HUES64 (cell line): Measurements from ENCODE around the gene MIB2. TPM values are rescaled to one million over a fixed set of nuclear protein-coding genes. Genes with fewer than 3 reads are reported as not detected.
A peak's percentile ranks its signal among the peaks of the same experiment; 100 is the strongest.

ENCODE experiments used
- H3K27ac ChIP-seq: 2 replicates; pipeline ENCODE4 v1.7.0; 2013; ENCODE audit warnings: low read depth, low read length, inconsistent platforms
- H3K27me3 ChIP-seq: 2 replicates; pipeline ENCODE4 v1.6.1; 2013; ENCODE audit warnings: mild to moderate bottlenecking, low read length; ENCODE audit not compliant: insufficient read depth
- H3K36me3 ChIP-seq: 2 replicates; pipeline ENCODE4 v1.6.1; 2013; ENCODE audit warnings: mild to moderate bottlenecking, low read length; ENCODE audit not compliant: insufficient read depth
- H3K4me1 ChIP-seq: 2 replicates; pipeline ENCODE4 v1.6.1; 2013; ENCODE audit warnings: mild to moderate bottlenecking, low read length, moderate library complexity; ENCODE audit not compliant: insufficient read depth
- H3K4me3 ChIP-seq: 2 replicates; pipeline ENCODE4 v1.5.1; 2013; ENCODE audit warnings: mild to moderate bottlenecking, low read length, moderate library complexity
- H3K9ac ChIP-seq: 2 replicates; pipeline ENCODE4 v1.6.1; 2013; ENCODE audit warnings: mild to moderate bottlenecking, low read depth, low read length
- H3K9me3 ChIP-seq: 2 replicates; pipeline ENCODE4 v1.6.1; 2013; ENCODE audit warnings: low read depth, low read length; ENCODE audit not compliant: insufficient read depth
- WGBS: fragments of 150-250, 120-280 bp; methylation state at CpG from one replicate; pipeline ENCODE4 v1.1.7; 2013; ENCODE audit warnings: missing lambda C conversion rate; 5-methylcytosine and 5-hydroxymethylcytosine counted together
- polyA plus RNA-seq, 2 experiments: library from polyadenylated mRNA; stranded (reverse); fragments of 50-300 nt; gene quantifications; one replicate each; pipeline ENCODE4 v1.2.3, GENCODE V29; 2013

The MIB2 gene
- 19.2 TPM for polyA plus RNA-seq (2013, experiment 1 of 2)
- 21.4 TPM for polyA plus RNA-seq (2013, experiment 2 of 2)

GRCh38 chr1:1615256-1616044 is at the start of gene MIB2:
MIB2 (plus strand) TSS chr1:1615500; CDS start chr1:1623453, 7,953 bp downstream.
- peak within 1 kb of the TSS; percentile 100 for H3K27ac ChIP-seq
- H3K4me3 ChIP-seq, result peak within 1 kb of the TSS; percentile 99
- H3K27me3 ChIP-seq, result no peaks in the 10 kb centered on the region
- peaks cover 4% of the 10 kb centered on the region; the same call in 1 of the 2 replicates for H3K36me3 ChIP-seq
- no peaks in the 10 kb centered on the region for H3K9me3 ChIP-seq
- H3K9ac ChIP-seq, result peak within 1 kb of the TSS; percentile 100
- under 1% methylated on average over 107 of the region's 107 CpGs for WGBS
- H3K4me1 ChIP-seq, result peaks cover 6% of the 10 kb centered on the region; the same call in 1 of the 2 replicates

GRCh38 chr1:1567152-1567875 is 48.0 kb upstream of the MIB2 start:
- Histone ChIP-seq H3K9ac (no peak overlapping the region), H3K4me1 (0 out of 2 replicates have a peak, but pooled peaks cover 4% of the 10 kb centered on the region), H3K4me3 (no peak overlapping the region), H3K9me3 (no peaks in the 10 kb centered on the region), H3K27me3 (no peaks in the 10 kb centered on the region), H3K36me3 (peaks cover 60% of the 10 kb centered on the region), H3K27ac (no peak overlapping the region; the same call in 1 of the 2 replicates)
- 95% methylated on average over 31 of the region's 31 CpGs for WGBS

- Histone ChIP-seq H3K9ac (peak overlapping the region; percentile 59), H3K27ac (peak overlapping the region; percentile 90; the same call in 1 of the 2 replicates), H3K27me3 (no peaks in the 10 kb centered on the region), H3K4me1 (0 out of 2 replicates have a peak, but pooled peaks cover 4% of the 10 kb centered on the region), H3K4me3 (no peak overlapping the region), H3K36me3 (peaks cover 58% of the 10 kb centered on the region), H3K9me3 (no peaks in the 10 kb centered on the region)
- WGBS, result 66% methylated on average over 10 of the region's 10 CpGs
Measured at GRCh38 chr1:1567891-1568291, 47.4 kb upstream of the MIB2 start.

GRCh38 chr1:1569341-1569740 is 46.0 kb upstream of the MIB2 start:
- peak overlapping the region; percentile 16; the same call in 1 of the 2 replicates for H3K27ac ChIP-seq
- H3K36me3 ChIP-seq, result peaks cover 45% of the 10 kb centered on the region
- 0 out of 2 replicates have a peak, but pooled peaks cover 4% of the 10 kb centered on the region for H3K4me1 ChIP-seq
- H3K9me3 ChIP-seq, result no peaks in the 10 kb centered on the region
- H3K9ac ChIP-seq, result no peak overlapping the region
- WGBS, result 95% methylated on average over 7 of the region's 7 CpGs
- no peak overlapping the region for H3K4me3 ChIP-seq
- H3K27me3 ChIP-seq, result no peaks in the 10 kb centered on the region

GRCh38 chr1:1573843-1574720 is 41.2 kb upstream of the MIB2 start:
- Histone ChIP-seq H3K36me3 (peaks cover 28% of the 10 kb centered on the region), H3K4me1 (no peaks in the 10 kb centered on the region), H3K27ac (peak overlapping the region; percentile 99), H3K9ac (peak overlapping the region; percentile 99), H3K9me3 (no peaks in the 10 kb centered on the region), H3K4me3 (peak overlapping the region; percentile 99), H3K27me3 (peaks cover 3% of the 10 kb centered on the region; the same call in 1 of the 2 replicates)
- under 1% methylated on average over 94 of the region's 96 CpGs for WGBS

GRCh38 chr1:1574721-1575537 is 40.4 kb upstream of the MIB2 start, which contains the start of gene SSU72:
SSU72 (minus strand) TSS chr1:1574863; CDS start chr1:1574557, 306 bp downstream.
- H3K27me3 ChIP-seq, result peaks cover 3% of the 10 kb centered on the region; the same call in 1 of the 2 replicates
- H3K9ac ChIP-seq, result peak within 1 kb of the TSS; percentile 99
- H3K4me3 ChIP-seq, result peak within 1 kb of the TSS; percentile 99
- no peaks in the 10 kb centered on the region for H3K9me3 ChIP-seq
- H3K27ac ChIP-seq, result peak within 1 kb of the TSS; percentile 99
- 2% methylated on average over 87 of the region's 87 CpGs for WGBS
- H3K36me3 ChIP-seq, result peaks cover 19% of the 10 kb centered on the region
- H3K4me1 ChIP-seq, result no peaks in the 10 kb centered on the region

- Histone ChIP-seq H3K4me1 (no peaks in the 10 kb centered on the region), H3K27ac (no peak overlapping the region), H3K27me3 (peaks cover 4% of the 10 kb centered on the region; the same call in 1 of the 2 replicates), H3K9me3 (no peaks in the 10 kb centered on the region), H3K36me3 (0 out of 2 replicates have a peak, but pooled peaks cover 4% of the 10 kb centered on the region), H3K4me3 (no peak overlapping the region), H3K9ac (no peak overlapping the region)
- WGBS, result 77% methylated on average over 10 of the region's 10 CpGs
Measured at GRCh38 chr1:1577367-1578011, 37.8 kb upstream of the MIB2 start.

- Histone ChIP-seq H3K4me1 (no peaks in the 10 kb centered on the region), H3K9me3 (no peaks in the 10 kb centered on the region), H3K9ac (no peak overlapping the region), H3K27ac (no peak overlapping the region), H3K36me3 (no peaks in the 10 kb centered on the region), H3K27me3 (peaks cover 11% of the 10 kb centered on the region; the same call in 1 of the 2 replicates), H3K4me3 (no peak overlapping the region)
- 91% methylated on average over 13 of the region's 13 CpGs for WGBS
Measured at GRCh38 chr1:1578371-1578940, 36.8 kb upstream of the MIB2 start.

- Histone ChIP-seq H3K27ac (no peak overlapping the region), H3K4me1 (no peaks in the 10 kb centered on the region), H3K36me3 (no peaks in the 10 kb centered on the region), H3K9me3 (no peaks in the 10 kb centered on the region), H3K9ac (no peak overlapping the region), H3K4me3 (no peak overlapping the region), H3K27me3 (peaks cover 14% of the 10 kb centered on the region; the same call in 1 of the 2 replicates)
- WGBS, result 76% methylated on average over 9 of the region's 9 CpGs
Measured at GRCh38 chr1:1582585-1583346, 32.5 kb upstream of the MIB2 start.
